ENCODE measurements around the gene CILP2.

Gene CILP2
- 0 to 1.3 (median 0.37) reads per million in 17 experiments for total RNA-seq

- DNase-seq, result peak in 2 of 4 experiments; percentile 15 to 43
Measured at GRCh38 chr19:19538061-19538784, at the start of gene CILP2. TSS of gene CILP2 (plus strand) at chr19:19538265. CDS start at chr19:19538350, 85 bp downstream.

GRCh38 chr19:19488875-19489690 is 49.0 kb upstream of the CILP2 start:
- peak; percentile 74 to 85 (median 82) for DNase-seq

- no peak for DNase-seq
Measured at GRCh38 chr19:19489804-19490204, 48.3 kb upstream of the CILP2 start.

GRCh38 chr19:19490214-19490968 is 47.7 kb upstream of the CILP2 start:
- peak; percentile 82 to 89 (median 83) for DNase-seq

- DNase-seq, result no peak
Measured at GRCh38 chr19:19491321-19492025, 46.6 kb upstream of the CILP2 start.

- no peak for DNase-seq
Measured at GRCh38 chr19:19492026-19492610, 45.9 kb upstream of the CILP2 start.

GRCh38 chr19:19493841-19494546 is 44.1 kb upstream of the CILP2 start:
- peak; percentile 17 to 44 (median 30) for DNase-seq

- no peak for DNase-seq
Measured at GRCh38 chr19:19495614-19496603, 42.2 kb upstream of the CILP2 start.

- no peak for DNase-seq
Measured at GRCh38 chr19:19498255-19498991, 39.6 kb upstream of the CILP2 start.

- no peak for DNase-seq
Measured at GRCh38 chr19:19499272-19499995, 38.6 kb upstream of the CILP2 start.

GRCh38 chr19:19500975-19501644 is 37.0 kb upstream of the CILP2 start:
- DNase-seq, result no peak

- no peak for DNase-seq
Measured at GRCh38 chr19:19501798-19502197, 36.3 kb upstream of the CILP2 start.

- no peak for DNase-seq
Measured at GRCh38 chr19:19502281-19502680, 35.8 kb upstream of the CILP2 start.

GRCh38 chr19:19502808-19503602 is 35.1 kb upstream of the CILP2 start:
- no peak for DNase-seq

GRCh38 chr19:19504754-19505668 is 33.1 kb upstream of the CILP2 start:
- no peak for DNase-seq
